OCI-LY7 (cell line): ENCODE data around the gene ZNF469. TPM values are rescaled to one million over a fixed set of nuclear protein-coding genes. Genes with fewer than 3 reads are reported as not detected.

Experiments
- BruUV-seq: library from RNA; stranded (reverse); fragments of 400-500 nt; replicated peaks from 2 replicates; lab custom pipeline; 2021; lab: Mats Ljungman, UMichigan
- CTCF ChIA-PET: fragments of 300-600 bp; sonication (Branson Sonifier 250); formaldehyde crosslinking; loops from one replicate; lab custom pipeline; 2022; ENCODE audit warnings: antibody characterized with exemption; ENCODE audit not compliant: unreplicated experiment; lab: Charles Lee
- POLR2A ChIA-PET: fragments of 300-600 bp; sonication (Branson Sonifier 250); formaldehyde crosslinking; loops from one replicate; lab custom pipeline; 2022; ENCODE audit warnings: antibody characterized with exemption; lab: Charles Lee
- DNase-seq: peaks from one replicate; pipeline ENCODE4 v3.0.0-alpha.2; 2015; ENCODE audit warnings: low spot score
- H2AFZ ChIP-seq: fragments of 200-600 bp; sonication (generic), shearing (Covaris generic); 2 replicates; pipeline ENCODE4 v1.6.1; 2014; ENCODE audit warnings: mild to moderate bottlenecking, antibody characterized with exemption, low read length, moderate library complexity
- H3K27ac ChIP-seq: fragments of 200-600 bp; sonication (generic); 2 replicates; pipeline ENCODE4 v1.5.1; 2014; ENCODE audit warnings: mixed run types, low read depth, mild to moderate bottlenecking, moderate library complexity, low read length, inconsistent platforms; ENCODE audit not compliant: poor library complexity, severe bottlenecking
- H3K36me3 ChIP-seq: fragments of 200-600 bp; sonication (generic); 2 replicates; pipeline ENCODE4 v1.6.1; 2014; ENCODE audit warnings: mild to moderate bottlenecking, antibody characterized with exemption, low read length, moderate library complexity, mixed read lengths; ENCODE audit not compliant: insufficient read depth
- H3K4me1 ChIP-seq: fragments of 200-600 bp; sonication (generic); 2 replicates; pipeline ENCODE4 v1.5.1; 2014; ENCODE audit warnings: mild to moderate bottlenecking, low read length; ENCODE audit not compliant: insufficient read depth, poor library complexity, severe bottlenecking
- H3K4me2 ChIP-seq: fragments of 200-600 bp; sonication (generic); 2 replicates; pipeline ENCODE4 v1.6.1; 2014; ENCODE audit warnings: mild to moderate bottlenecking, low read length
- H3K4me3 ChIP-seq: fragments of 200-600 bp; sonication (generic); 2 replicates; pipeline ENCODE4 v1.5.1; 2014; ENCODE audit warnings: mild to moderate bottlenecking, low read depth, low read length; ENCODE audit not compliant: poor library complexity, severe bottlenecking
- H3K79me2 ChIP-seq: fragments of 200-600 bp; sonication (generic); 2 replicates; pipeline ENCODE4 v1.6.1; 2016; ENCODE audit warnings: low read depth, mild to moderate bottlenecking, low read length, moderate library complexity, mixed read lengths; ENCODE audit not compliant: insufficient read depth
- H3K9me2 ChIP-seq: fragments of 200-600 bp; sonication (generic); 2 replicates; pipeline ENCODE4 v1.6.1; 2016; ENCODE audit warnings: mild to moderate bottlenecking, low read length, mixed read lengths; ENCODE audit not compliant: insufficient read depth
- H3K9me3 ChIP-seq: fragments of 200-600 bp; sonication (generic); 2 replicates; pipeline ENCODE4 v1.6.1; 2014; ENCODE audit warnings: mild to moderate bottlenecking, mixed run types, low read length, mixed read lengths
- H4K20me1 ChIP-seq: fragments of 200-600 bp; sonication (generic); 2 replicates; pipeline ENCODE4 v1.6.1; 2014; ENCODE audit warnings: mild to moderate bottlenecking, antibody characterized with exemption, low read length, moderate library complexity, mixed read lengths; ENCODE audit not compliant: insufficient read depth
- EZH2phosphoT487 ChIP-seq: fragments of 200-600 bp; sonication (generic); IDR thresholded peaks from 2 replicates; pipeline ENCODE4 v1.6.1; 2018; ENCODE audit warnings: low read depth, borderline replicate concordance, mild to moderate bottlenecking, mixed run types, antibody characterized with exemption, low read length, moderate library complexity, mixed read lengths
- intact Hi-C: fragments of 100-400 bp; cut with micrococcal nuclease; formaldehyde crosslinking; loops from one replicate; pipeline ENCODE4 v1.10.0; 2022; ENCODE audit not compliant: unreplicated experiment
- total RNA-seq, 2 experiments: library from RNA; depleted of rRNA in 1 of 2; stranded (reverse); fragments of >200 nt in 1 of 2; shearing (Covaris generic) in 1 of 2; gene quantifications; 2 replicates each; pipeline ENCODE4 v1.2.3, GENCODE V29; 2014 to 2022
- TF ChIP-seq, protein P1 (sequence below): fragments of 200-600 bp; sonication (generic); conservative IDR thresholded peaks from 2 replicates; pipeline ENCODE4 v1.5.1; 2014; ENCODE audit warnings: mild to moderate bottlenecking, antibody characterized with exemption, low read length, moderate library complexity, mixed read lengths

The ZNF469 gene
- total RNA-seq, 2 experiments from 2014 or later = under 0.01 TPM; not detected in 1

DNA sequence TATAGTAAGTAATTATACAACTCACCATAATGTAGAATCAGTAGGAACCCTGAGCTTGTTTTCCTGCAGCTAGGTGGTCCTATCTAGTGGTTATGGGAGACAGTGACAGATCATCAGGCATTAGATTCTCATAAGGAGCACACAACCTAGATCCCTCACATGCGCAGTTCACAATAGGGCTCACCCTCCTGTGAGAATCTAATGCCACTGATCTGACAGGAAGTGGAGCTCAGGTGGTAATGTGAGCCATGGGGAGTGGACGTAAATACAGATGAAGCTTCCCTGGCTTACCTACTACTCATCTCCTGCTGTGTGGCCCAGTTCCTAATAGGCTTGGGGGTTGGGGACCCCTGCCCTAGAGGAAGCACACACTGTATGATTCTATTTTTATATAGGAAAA, 21.8 kb upstream of the ZNF469 start:
- Histone ChIP-seq H3K36me3 (no peaks in the 10 kb centered on the region), H3K4me2 (no peak overlapping the region), H3K9me3 (0 out of 2 replicates have a peak, but pooled peaks cover 6% of the 10 kb centered on the region), H3K4me1 (peaks cover 2% of the 10 kb centered on the region), H3K79me2 (no peaks in the 10 kb centered on the region), H4K20me1 (no peaks in the 10 kb centered on the region), H3K9me2 (no peaks in the 10 kb centered on the region), H3K4me3 (no peak overlapping the region), H3K27ac (no peak overlapping the region), H2AFZ (no peak overlapping the region)
- BruUV-seq = no TSS peak
- POLR2A ChIA-PET = no interaction called here
- TF ChIP-seq, protein P1, sequence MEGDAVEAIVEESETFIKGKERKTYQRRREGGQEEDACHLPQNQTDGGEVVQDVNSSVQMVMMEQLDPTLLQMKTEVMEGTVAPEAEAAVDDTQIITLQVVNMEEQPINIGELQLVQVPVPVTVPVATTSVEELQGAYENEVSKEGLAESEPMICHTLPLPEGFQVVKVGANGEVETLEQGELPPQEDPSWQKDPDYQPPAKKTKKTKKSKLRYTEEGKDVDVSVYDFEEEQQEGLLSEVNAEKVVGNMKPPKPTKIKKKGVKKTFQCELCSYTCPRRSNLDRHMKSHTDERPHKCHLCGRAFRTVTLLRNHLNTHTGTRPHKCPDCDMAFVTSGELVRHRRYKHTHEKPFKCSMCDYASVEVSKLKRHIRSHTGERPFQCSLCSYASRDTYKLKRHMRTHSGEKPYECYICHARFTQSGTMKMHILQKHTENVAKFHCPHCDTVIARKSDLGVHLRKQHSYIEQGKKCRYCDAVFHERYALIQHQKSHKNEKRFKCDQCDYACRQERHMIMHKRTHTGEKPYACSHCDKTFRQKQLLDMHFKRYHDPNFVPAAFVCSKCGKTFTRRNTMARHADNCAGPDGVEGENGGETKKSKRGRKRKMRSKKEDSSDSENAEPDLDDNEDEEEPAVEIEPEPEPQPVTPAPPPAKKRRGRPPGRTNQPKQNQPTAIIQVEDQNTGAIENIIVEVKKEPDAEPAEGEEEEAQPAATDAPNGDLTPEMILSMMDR = no peak
- no peak for TF ChIP-seq EZH2phosphoT487
- intact Hi-C loops = no loop called here
- no peak for DNase-seq
- CTCF ChIA-PET = no interaction called here

DNA sequence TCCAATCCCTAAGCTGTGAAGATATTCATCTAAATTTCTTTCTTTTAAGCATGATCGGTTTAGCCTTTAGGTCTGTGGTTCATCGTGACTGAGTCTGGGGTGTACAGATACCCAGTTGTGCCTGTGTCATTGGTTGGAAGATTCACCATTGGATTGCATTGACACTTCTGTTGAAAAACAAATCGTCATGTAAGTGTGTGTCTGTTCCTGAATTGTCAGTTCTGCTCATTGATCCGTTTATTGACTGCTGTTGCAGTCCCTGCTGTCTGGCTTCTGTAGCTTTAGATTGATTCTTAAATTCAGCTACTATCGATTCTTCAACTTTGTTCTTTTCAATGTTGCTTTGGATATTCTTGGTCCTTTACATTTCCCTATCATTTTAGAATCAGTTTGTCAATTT, 21.0 kb upstream of the ZNF469 start:
- peaks cover 2% of the 10 kb centered on the region for H3K4me1 ChIP-seq
- H3K9me3 ChIP-seq = 0 out of 2 replicates have a peak, but pooled peaks cover 6% of the 10 kb centered on the region
- ChIA-PET POLR2A (no interaction called here), CTCF (no interaction called here)
- H2AFZ ChIP-seq = no peak overlapping the region
- H3K36me3 ChIP-seq = no peaks in the 10 kb centered on the region
- no peak overlapping the region for H3K27ac ChIP-seq
- H3K9me2 ChIP-seq = no peaks in the 10 kb centered on the region
- TF ChIP-seq, protein P1 = no peak
- no peak overlapping the region for H3K4me2 ChIP-seq
- H4K20me1 ChIP-seq = no peaks in the 10 kb centered on the region
- no peak overlapping the region for H3K4me3 ChIP-seq
- no peaks in the 10 kb centered on the region for H3K79me2 ChIP-seq
- intact Hi-C loops = no loop called here
- no TSS peak for BruUV-seq
- no peak for DNase-seq

GRCh38 chr16:88363239-88363891, 19.4 kb upstream of the ZNF469 start:
- H3K4me3 ChIP-seq = no peak overlapping the region
- no peak for DNase-seq
- no peak for TF ChIP-seq EZH2phosphoT487
- TF ChIP-seq, protein P1 = no peak
- CTCF ChIA-PET = no interaction called here
- H3K79me2 ChIP-seq = no peaks in the 10 kb centered on the region
- peaks cover under 1% of the 10 kb centered on the region for H3K4me1 ChIP-seq
- intact Hi-C loops = no loop called here
- no peak overlapping the region for H3K4me2 ChIP-seq
- H2AFZ ChIP-seq = no peak overlapping the region
- 0 out of 2 replicates have a peak, but pooled peaks cover 6% of the 10 kb centered on the region for H3K9me3 ChIP-seq
- no peaks in the 10 kb centered on the region for H4K20me1 ChIP-seq
- H3K9me2 ChIP-seq = no peaks in the 10 kb centered on the region
- H3K36me3 ChIP-seq = no peaks in the 10 kb centered on the region
- BruUV-seq = no TSS peak
- H3K27ac ChIP-seq = no peak overlapping the region
- POLR2A ChIA-PET = no interaction called here
